K562 (cell line): ENCODE data around the gene KATNAL1.

Experiments
- ATF3 ChIP-seq, 2 experiments: fragments of 450-650 bp in 1 of 2; sonication (generic) in 1 of 2; formaldehyde crosslinking in 1 of 2; IDR thresholded peaks in 1 of 2; conservative IDR thresholded peaks in 1 of 2; 2 replicates each; pipeline versions ENCODE4 v1.6.1 to v1.8.1; 2016 to 2023; ENCODE audit warnings: mild to moderate bottlenecking in 2 of 2, moderate library complexity in 2 of 2, inconsistent platforms in 1 of 2, missing genetic modification reagents in 1 of 2
- CTBP1 ChIP-seq: fragments of 450-650 bp; IDR thresholded peaks from 2 replicates; pipeline ENCODE4 v1.6.1; 2016; ENCODE audit warnings: borderline replicate concordance
- EP300 ChIP-seq: IDR thresholded peaks from 2 replicates; pipeline ENCODE4 v1.6.1; 2012; ENCODE audit warnings: low read length, improper control_type of control experiment
- GABPA ChIP-seq: fragments of 200-800 bp; sonication (Bioruptor generic); conservative IDR thresholded peaks from 2 replicates; pipeline ENCODE4 v1.6.1; 2016; ENCODE audit warnings: low read depth, missing genetic modification characterization, missing compliant biosample characterization
- KAT7 ChIP-seq: sonication (generic); formaldehyde crosslinking; IDR thresholded peaks from 2 replicates; pipeline ENCODE4 v1.8.0; 2022; ENCODE audit warnings: missing genetic modification reagents, mild to moderate bottlenecking, borderline replicate concordance
- RBBP5 ChIP-seq: fragments of 200-600 bp; sonication (generic); IDR thresholded peaks from 2 replicates; pipeline ENCODE4 v1.6.1; 2012; ENCODE audit warnings: borderline replicate concordance, mild to moderate bottlenecking, low read length, control low read depth, inconsistent platforms; ENCODE audit not compliant: insufficient read depth, poor library complexity, severe bottlenecking
- TF ChIP-seq, protein P1 (sequence below): sonication (generic); formaldehyde crosslinking; IDR thresholded peaks from 2 replicates; pipeline ENCODE4 v1.8.1; 2023; ENCODE audit warnings: mild to moderate bottlenecking, missing genetic modification reagents
- TF ChIP-seq, protein P2 (sequence below), 3 experiments: IDR thresholded peaks in 2 of 3; conservative IDR thresholded peaks in 1 of 3; 2 replicates each; pipeline ENCODE4 v1.5.1; 2011 to 2012; ENCODE audit warnings: low read length in 3 of 3, mild to moderate bottlenecking in 3 of 3, control low read depth in 2 of 3, improper control_type of control experiment in 1 of 3, inconsistent platforms in 1 of 3, low read depth in 1 of 3, mixed read lengths in 1 of 3, moderate library complexity in 1 of 3; ENCODE audit not compliant: insufficient read depth in 2 of 3

GRCh38 chr13:30196025-30196424 lies 111.3 kb downstream of the KATNAL1 start:
- no peak for TF ChIP-seq RBBP5
- TF ChIP-seq, protein P1, sequence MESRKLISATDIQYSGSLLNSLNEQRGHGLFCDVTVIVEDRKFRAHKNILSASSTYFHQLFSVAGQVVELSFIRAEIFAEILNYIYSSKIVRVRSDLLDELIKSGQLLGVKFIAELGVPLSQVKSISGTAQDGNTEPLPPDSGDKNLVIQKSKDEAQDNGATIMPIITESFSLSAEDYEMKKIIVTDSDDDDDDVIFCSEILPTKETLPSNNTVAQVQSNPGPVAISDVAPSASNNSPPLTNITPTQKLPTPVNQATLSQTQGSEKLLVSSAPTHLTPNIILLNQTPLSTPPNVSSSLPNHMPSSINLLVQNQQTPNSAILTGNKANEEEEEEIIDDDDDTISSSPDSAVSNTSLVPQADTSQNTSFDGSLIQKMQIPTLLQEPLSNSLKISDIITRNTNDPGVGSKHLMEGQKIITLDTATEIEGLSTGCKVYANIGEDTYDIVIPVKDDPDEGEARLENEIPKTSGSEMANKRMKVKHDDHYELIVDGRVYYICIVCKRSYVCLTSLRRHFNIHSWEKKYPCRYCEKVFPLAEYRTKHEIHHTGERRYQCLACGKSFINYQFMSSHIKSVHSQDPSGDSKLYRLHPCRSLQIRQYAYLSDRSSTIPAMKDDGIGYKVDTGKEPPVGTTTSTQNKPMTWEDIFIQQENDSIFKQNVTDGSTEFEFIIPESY (CRISPR knock-in tag): no peak
- TF ChIP-seq KAT7: no peak
- no peak for TF ChIP-seq GABPA
- TF ChIP-seq, protein P2, sequence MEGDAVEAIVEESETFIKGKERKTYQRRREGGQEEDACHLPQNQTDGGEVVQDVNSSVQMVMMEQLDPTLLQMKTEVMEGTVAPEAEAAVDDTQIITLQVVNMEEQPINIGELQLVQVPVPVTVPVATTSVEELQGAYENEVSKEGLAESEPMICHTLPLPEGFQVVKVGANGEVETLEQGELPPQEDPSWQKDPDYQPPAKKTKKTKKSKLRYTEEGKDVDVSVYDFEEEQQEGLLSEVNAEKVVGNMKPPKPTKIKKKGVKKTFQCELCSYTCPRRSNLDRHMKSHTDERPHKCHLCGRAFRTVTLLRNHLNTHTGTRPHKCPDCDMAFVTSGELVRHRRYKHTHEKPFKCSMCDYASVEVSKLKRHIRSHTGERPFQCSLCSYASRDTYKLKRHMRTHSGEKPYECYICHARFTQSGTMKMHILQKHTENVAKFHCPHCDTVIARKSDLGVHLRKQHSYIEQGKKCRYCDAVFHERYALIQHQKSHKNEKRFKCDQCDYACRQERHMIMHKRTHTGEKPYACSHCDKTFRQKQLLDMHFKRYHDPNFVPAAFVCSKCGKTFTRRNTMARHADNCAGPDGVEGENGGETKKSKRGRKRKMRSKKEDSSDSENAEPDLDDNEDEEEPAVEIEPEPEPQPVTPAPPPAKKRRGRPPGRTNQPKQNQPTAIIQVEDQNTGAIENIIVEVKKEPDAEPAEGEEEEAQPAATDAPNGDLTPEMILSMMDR (IDR thresholded peaks at IDR 0.05 in 2 of 3, conservative IDR thresholded peaks at IDR 0.05 in 1 of 3; ENCODE audit: insufficient read depth in 2 of 3, low read depth in 1 of 3, low read length in 3 of 3): no peak
- TF ChIP-seq EP300: no peak
- TF ChIP-seq CTBP1: no peak
- no peak for TF ChIP-seq ATF3 (IDR thresholded peaks at IDR 0.05)
- TF ChIP-seq ATF3 (CRISPR knock-in tag; conservative IDR thresholded peaks at IDR 0.05): no peak
